Stimulated activated CD4-positive, alpha-beta T cell treated with anti-CD3 and anti-CD28 coated beads, Interleukin-12 subunit alpha, Interleukin-12 subunit beta, amount 100 ng/mL, for 24 hours (primary cell): ENCODE measurements around the gene METTL15.
"Not testable (repeated sequence)": the region's sequence is repeated elsewhere in the genome, so short reads cannot be mapped to it uniquely, and the experiment has no call there.

Experiments
- DNase-seq, 2 experiments: peaks; one replicate each; pipeline ENCODE4 v3.0.0-alpha.2; 2020; ENCODE audit warnings: low read depth in 2 of 2

METTL15 gene

GRCh38 chr11:28209906-28210305, 101.7 kb downstream of the METTL15 start:
- no peak for DNase-seq

DNA sequence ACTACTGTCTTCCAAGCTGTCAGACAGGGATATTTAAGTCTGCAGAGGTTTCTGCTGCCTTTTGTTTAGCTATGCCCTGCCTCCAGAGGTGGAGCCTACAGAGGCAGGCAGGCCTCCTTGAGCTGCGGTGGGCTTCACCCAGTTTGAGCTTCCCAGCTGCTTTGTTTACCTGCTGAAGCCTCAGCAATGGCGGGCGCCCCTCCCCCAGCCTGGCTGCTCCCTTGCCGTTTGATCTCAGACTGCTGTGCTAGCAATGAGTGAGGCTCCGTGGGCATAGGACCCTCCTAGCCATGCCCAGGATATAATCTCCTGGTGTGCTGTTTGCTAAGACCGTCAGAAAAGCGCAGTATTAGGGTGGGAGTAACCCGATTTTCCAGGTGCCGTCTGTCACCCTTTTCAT, 113.9 kb downstream of the METTL15 start:
- not testable (repeated sequence) for DNase-seq

GRCh38 chr11:28223577-28223976, 115.4 kb downstream of the METTL15 start:
- no peak for DNase-seq

GRCh38 chr11:28223994-28224393, 115.8 kb downstream of the METTL15 start:
- no peak for DNase-seq

DNA sequence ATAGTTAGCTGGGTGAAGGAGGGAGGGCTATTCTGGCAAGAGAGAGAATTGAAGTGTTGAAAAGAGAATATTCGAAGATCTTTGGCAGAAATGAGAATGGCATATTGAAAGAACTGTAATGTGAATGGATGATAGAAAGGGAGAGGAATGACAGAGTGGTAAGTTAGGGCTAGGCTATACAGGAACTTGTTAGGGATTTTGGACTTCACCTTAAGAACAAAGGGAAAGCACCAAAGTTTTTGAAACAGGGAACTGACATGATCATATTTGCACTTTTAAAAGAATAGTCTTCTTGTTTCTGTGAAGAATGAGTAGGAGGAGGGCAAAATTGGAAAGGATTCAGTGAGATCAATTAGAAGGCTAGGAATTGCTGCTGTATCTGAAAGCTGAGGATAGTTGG, 119.3 kb downstream of the METTL15 start:
- DNase-seq: no peak

- DNase-seq: no peak
Measured at GRCh38 chr11:28228196-28228895, 120.2 kb downstream of the METTL15 start.

DNA sequence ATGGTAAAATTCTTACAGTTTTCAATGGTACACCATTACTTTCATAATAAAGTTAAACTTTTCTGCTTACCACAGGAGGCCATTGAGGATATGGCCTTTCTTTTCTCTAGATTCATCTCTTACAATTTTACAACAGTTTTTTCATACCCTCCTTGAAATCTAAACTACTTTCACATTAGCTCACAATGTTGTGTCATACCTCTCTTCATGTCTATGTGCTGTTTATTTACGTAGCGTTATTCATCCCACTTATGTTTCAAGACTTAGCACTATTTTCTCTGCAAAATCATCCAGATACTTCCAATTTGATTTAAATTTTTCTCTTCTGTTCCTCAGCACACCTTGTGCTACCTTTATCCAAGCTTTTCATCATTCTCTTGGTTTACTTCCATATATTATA, 123.3 kb downstream of the METTL15 start:
- no peak for DNase-seq

GRCh38 chr11:28232649-28233048, 124.5 kb downstream of the METTL15 start:
- DNase-seq: no peak

DNA sequence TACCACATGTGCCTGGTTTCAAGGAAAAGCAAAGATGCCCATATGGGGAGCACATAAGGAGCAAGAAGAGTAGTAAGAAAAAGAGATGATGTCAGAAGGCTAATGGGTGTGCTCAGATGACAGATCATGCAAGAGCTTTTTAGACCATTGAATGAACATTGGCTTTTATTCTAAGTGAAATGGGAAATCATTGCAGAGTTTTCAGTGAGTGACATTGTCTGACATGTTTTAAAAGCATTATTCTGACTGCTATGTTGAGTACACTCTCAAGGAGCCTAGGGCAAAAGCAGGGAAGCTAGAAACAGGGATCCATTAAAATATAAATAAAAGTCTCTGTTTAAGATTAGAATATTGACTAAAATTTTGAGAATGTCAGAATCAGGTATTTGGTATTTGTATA, 133.6 kb downstream of the METTL15 start:
- DNase-seq: no peak

DNA sequence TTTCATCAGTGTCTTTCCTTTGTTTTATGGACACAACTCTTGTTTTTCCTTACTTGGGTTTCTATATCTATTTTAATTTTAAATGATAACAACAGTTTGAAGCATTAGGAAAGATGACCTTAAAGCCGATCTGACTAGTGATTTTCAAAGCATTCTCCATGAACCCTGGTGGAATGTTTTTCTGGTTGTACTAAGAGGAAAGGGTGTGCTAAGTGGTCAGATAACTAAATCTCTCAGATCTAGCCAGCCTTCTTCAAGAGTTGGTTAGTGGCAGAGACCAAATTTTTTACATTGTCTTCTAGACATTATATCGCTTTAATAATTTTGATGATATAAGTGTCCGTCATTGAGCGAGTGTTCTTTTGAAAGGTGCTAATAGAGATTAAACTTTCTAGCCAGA, 134.4 kb downstream of the METTL15 start:
- no peak for DNase-seq

DNA sequence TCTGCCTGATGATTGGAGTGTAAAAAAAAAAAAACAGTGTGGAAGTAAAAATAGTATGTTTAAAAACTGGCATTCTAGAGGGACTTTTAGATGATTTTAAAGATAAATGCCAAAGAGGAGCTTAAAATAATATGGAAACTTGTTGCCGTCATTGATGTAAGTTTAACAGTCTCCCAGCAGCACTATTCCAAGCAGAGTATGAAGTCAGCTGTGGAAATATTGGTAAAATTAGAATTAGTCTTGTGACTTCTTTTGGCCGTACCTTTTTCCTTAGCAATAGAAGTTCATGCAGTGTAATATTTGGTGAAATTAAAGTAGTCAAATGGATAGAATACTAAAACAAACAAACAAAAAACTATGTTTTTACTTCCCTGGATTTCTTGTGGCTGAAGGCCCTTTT, 134.9 kb downstream of the METTL15 start:
- no peak for DNase-seq

DNA sequence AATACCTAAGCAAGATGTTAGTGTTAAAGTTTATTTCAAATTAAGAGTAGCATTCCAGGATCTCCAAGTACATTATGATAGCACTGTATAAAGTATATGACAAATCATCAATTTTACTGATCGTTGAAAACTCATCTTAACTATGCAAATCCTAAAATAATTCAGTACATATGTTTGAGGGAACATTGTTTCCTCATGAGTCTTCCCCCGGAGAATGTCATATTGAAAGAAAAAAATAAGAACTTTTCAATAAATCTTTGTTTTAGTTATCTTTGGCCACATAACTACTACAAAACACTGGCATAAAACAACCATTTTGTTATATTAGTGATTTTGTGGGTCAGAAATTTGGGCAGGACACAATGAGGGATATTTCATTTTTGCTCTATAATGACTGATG, 135.4 kb downstream of the METTL15 start:
- DNase-seq: no peak

DNA sequence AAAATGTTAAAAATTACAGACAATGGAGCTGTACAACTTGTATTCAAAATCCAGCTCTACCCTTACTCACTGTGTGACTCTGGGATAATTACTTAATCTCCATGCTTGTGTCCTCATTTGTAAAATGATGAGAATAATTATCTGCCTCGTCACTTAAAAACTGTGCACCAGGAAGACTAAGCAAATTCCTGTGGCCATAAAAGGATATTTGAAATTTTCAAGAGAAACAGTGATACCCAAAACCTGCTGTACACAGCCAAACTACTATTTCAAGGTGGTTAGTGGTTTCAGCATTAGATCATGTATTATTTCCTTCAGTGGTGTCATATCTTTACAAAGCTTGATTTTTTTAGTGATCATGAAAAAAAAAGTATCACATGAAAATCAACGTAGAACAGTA, 136.9 kb downstream of the METTL15 start:
- DNase-seq: no peak

DNA sequence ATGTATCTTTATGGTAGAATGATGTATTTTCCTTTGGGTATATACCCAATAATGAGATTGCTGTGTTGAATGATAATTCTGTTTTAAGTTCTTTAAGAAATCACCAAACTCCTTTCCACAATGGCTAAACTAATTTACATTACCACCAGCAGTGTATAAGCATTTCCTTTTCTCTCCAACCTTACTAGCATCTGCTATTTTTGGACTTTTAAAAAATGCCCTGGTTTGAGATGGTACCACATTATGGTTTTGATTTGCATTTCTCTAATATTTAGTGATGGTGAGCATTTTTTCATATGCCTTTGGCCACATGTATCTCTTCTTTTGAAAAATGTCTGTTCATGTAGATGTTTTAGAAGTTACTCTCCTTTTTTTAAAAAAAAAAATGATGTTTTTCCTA, 142.0 kb downstream of the METTL15 start:
- DNase-seq: no peak

DNA sequence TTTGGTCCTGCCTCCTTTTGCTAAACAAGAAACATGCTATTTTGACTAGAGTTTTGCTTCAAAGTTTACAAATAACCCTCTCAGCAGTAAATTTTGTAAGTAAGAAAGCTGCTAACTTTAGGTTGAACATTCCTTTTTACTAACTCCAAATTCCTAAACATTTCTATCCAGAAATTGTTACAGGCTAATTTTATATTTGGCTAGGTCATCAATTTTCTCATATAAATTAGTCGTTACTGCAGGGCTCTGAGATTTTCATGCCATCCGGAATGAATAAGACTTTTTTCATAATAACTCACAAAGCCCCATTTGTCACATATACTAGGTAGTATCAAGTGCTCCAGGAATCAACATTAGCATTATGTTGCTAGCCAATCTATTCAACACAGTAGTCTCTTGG, 143.1 kb downstream of the METTL15 start:
- DNase-seq: no peak

DNA sequence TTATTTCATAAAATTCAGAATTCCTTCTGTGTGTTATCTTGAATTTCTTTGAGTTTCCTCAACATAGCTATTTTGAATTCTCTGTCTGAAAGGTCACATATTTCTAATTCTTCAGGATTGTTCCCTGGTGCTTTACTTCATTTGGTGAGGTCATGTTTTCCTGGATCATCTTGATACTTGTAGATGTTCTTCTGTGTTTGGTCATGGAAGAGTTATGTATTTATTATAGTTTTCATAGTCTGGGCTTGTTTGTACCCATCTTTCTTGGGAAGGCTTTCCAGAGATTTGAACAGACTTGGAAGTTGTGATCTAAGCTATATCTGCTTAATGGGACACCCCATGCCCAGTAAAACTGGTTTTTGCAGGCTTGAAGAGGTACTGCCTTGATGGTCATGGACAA, 149.6 kb downstream of the METTL15 start:
- no peak for DNase-seq

- no peak for DNase-seq
Measured at GRCh38 chr11:28259177-28259843, 151.1 kb downstream of the METTL15 start.

DNA sequence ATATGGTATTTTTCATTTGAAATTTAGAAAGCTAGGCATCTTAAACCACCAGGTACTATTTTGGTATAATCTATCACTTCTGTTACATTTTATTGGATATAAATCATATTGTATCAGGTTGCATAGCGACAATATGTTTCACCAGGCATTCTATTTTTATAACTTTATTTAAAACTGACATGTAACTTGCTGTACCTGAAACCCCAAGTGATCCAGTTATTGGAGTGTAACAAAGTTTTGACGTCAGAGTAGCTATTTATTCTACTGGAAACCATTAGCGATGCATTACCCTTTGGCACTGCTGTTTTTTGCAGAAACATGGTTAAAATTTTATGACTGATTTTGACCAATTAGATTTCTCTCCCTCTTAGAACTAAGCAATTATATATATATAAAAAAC, 160.7 kb downstream of the METTL15 start:
- DNase-seq: no peak

- DNase-seq: no peak
Measured at GRCh38 chr11:28269586-28269985, 161.4 kb downstream of the METTL15 start.

DNA sequence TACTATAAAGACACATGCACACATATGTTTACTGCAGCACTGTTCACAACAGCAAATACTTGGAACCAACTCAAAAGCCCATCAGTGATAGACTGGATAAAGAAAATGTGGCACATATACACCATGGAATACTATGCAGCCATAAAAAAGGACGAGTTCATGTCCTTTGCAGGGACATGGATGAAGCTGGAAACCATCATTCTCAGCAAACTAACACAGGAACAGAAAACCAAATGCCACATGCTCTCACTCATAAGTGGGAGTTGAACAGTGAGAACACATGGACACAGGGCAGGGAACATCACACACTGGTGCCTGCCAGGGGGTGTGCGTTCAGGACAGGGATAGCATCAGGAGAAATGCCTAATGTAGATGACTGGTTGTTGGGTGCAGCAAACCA, 164.1 kb downstream of the METTL15 start:
- not testable (repeated sequence) for DNase-seq

DNA sequence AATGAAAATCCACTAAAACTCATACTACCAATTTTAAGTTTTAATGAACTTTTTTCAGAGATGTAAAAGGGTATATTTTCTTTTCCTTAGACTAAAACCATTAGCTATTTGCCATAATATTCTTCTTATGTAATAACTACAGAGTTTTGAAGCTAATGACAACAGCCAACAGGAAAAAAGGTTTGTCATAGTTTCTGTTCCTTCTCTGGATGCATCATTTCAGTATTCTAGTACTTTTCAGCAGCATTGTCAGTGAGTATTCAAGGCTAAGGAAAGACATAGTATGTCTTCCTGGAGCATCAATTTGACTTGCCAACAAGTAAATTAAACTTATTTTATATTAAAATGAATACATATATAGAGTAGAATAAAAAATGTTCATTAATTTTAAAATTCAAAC, 166.0 kb downstream of the METTL15 start:
- no peak for DNase-seq

- no peak for DNase-seq
Measured at GRCh38 chr11:28284196-28284595, 176.0 kb downstream of the METTL15 start.

GRCh38 chr11:28289444-28289843, 181.3 kb downstream of the METTL15 start:
- DNase-seq: no peak

- DNase-seq: not testable (repeated sequence)
Measured at GRCh38 chr11:28290995-28291394, 182.8 kb downstream of the METTL15 start.
